K562 (cell line): Measurements from ENCODE around the gene CEP19. TPM values are rescaled to one million over a fixed set of nuclear protein-coding genes. Genes with fewer than 3 reads are reported as not detected.
A peak's percentile ranks its signal among the peaks of the same experiment; 100 is the strongest.

Source experiments
- ATAC-seq: fragments of 200-7000 bp; cut with Tn5 transposase; 3 replicates; pipeline ENCODE4 v1.9.1; 2020; ENCODE audit warnings: moderate library complexity
- BruUV-seq: library from RNA; stranded (reverse); fragments of 400-500 nt; replicated peaks from 2 replicates; lab custom pipeline; 2021; lab: Mats Ljungman, UMichigan
- CTCF ChIA-PET: fragments of 300-600 bp; formaldehyde crosslinking; extraction: SDS; loops from one replicate; lab custom pipeline; 2021; ENCODE audit warnings: low intra/inter-chr PET ratio; lab: Yijun Ruan, JAX
- POLR2A ChIA-PET: fragments of 300-600, 350-650 bp; sonication (Branson Sonifier 250); formaldehyde crosslinking; extraction: SDS; loops from one replicate; lab custom pipeline; 2021; ENCODE audit warnings: antibody characterized with exemption, inconsistent platforms; lab: Yijun Ruan, JAX
- DNase-seq, 4 experiments: peaks; one replicate each; pipeline versions ENCODE4 v3.0.0 to v3.0.0-alpha.2; 2011 to 2018; ENCODE audit warnings: low spot score in 3 of 4, mixed read lengths in 3 of 4; ENCODE audit errors: extremely low read depth in 1 of 4
- FAIRE-seq: peaks from 2 replicates; lab custom pipeline; 2011; peaks lifted over from hg19 to GRCh38; lab: Jason Lieb, UNC
- H2AFZ ChIP-seq: 2 replicates; pipeline ENCODE4 v1.6.0; 2011; ENCODE audit warnings: low read depth, low read length, control low read depth, inconsistent platforms
- H3K27ac ChIP-seq: fragments of 200-600 bp; 3 replicates; pipeline ENCODE4 v1.8.0; 2011; ENCODE audit warnings: low read depth, mild to moderate bottlenecking, control low read depth, inconsistent platforms, low read length, moderate library complexity, mixed read lengths; ENCODE audit errors: extremely low read depth
- H3K27me3 ChIP-seq, 2 experiments: fragments of 300-600 bp in 1 of 2; 2 replicates in 1 of 2; 3 replicates in 1 of 2; pipeline versions ENCODE4 v1.6.0 to v1.8.0; 2011; ENCODE audit warnings: inconsistent platforms in 2 of 2, low read length in 2 of 2, mild to moderate bottlenecking in 1 of 2, mixed read lengths in 1 of 2, moderate library complexity in 1 of 2; ENCODE audit not compliant: control insufficient read depth in 2 of 2, insufficient read depth in 2 of 2
- H3K36me3 ChIP-seq: fragments of 300-600 bp; 3 replicates; pipeline ENCODE4 v1.8.0; 2011; ENCODE audit warnings: mild to moderate bottlenecking, low read length, inconsistent platforms; ENCODE audit not compliant: control insufficient read depth, insufficient read depth
- H3K4me1 ChIP-seq, 2 experiments: fragments of 200-600 bp in 1 of 2; replicated peaks in 1 of 2; 2 replicates in 1 of 2; 3 replicates in 1 of 2; pipeline versions ENCODE4 v1.5.1 to v1.8.0; 2011; ENCODE audit warnings: inconsistent platforms in 2 of 2, low read length in 2 of 2, mild to moderate bottlenecking in 1 of 2, mixed read lengths in 1 of 2, moderate library complexity in 1 of 2; ENCODE audit not compliant: control insufficient read depth in 2 of 2, insufficient read depth in 2 of 2
- H3K4me2 ChIP-seq: 2 replicates; pipeline ENCODE4 v1.6.1; 2011; ENCODE audit warnings: low read length, control low read depth, inconsistent platforms, mixed read lengths; ENCODE audit not compliant: insufficient read depth
- H3K4me3 ChIP-seq: fragments of 200-600 bp; sonication (generic), shearing (Covaris generic); 2 replicates; pipeline ENCODE4 v1.5.1; 2016; ENCODE audit warnings: control low read depth, inconsistent platforms
- H3K79me2 ChIP-seq: fragments of 200-600 bp; 3 replicates; pipeline ENCODE4 v1.8.0; 2011; ENCODE audit warnings: low read length, inconsistent platforms; ENCODE audit not compliant: control insufficient read depth, insufficient read depth
- H3K9ac ChIP-seq, 2 experiments: 2 replicates each; pipeline versions ENCODE4 v1.6.0 to v1.6.1; 2011; ENCODE audit warnings: low read depth in 2 of 2, low read length in 2 of 2, control low read depth in 1 of 2, inconsistent platforms in 1 of 2, mild to moderate bottlenecking in 1 of 2, mixed read lengths in 1 of 2; ENCODE audit not compliant: insufficient read depth in 1 of 2
- H3K9me1 ChIP-seq: one replicate; pipeline ENCODE4 v1.6.0; 2011; ENCODE audit warnings: inconsistent platforms, mild to moderate bottlenecking, low read length, moderate library complexity; ENCODE audit not compliant: control insufficient read depth, insufficient read depth
- H3K9me3 ChIP-seq: replicated peaks from 2 replicates; pipeline ENCODE4 v1.5.1; 2011; ENCODE audit warnings: low read depth, low read length, inconsistent platforms; ENCODE audit not compliant: control insufficient read depth, insufficient read depth
- H4K20me1 ChIP-seq: replicated peaks from 2 replicates; pipeline ENCODE4 v1.6.1; 2011; ENCODE audit warnings: low read length, inconsistent platforms, mixed read lengths; ENCODE audit not compliant: control insufficient read depth, insufficient read depth
- BCOR ChIP-seq: fragments of 450-650 bp; IDR thresholded peaks from 2 replicates; pipeline ENCODE4 v1.6.1; 2016
- CEBPG ChIP-seq, 3 experiments: fragments of 200-800 bp in 1 of 3; sonication (Bioruptor generic) in 1 of 3; sonication (generic) in 1 of 3; formaldehyde crosslinking in 1 of 3; IDR thresholded peaks in 2 of 3; conservative IDR thresholded peaks in 1 of 3; 2 replicates each; pipeline versions ENCODE4 v1.6.1 to v1.8.0; 2016 to 2022; ENCODE audit warnings: missing compliant biosample characterization in 2 of 3, missing genetic modification characterization in 2 of 3, mild to moderate bottlenecking in 1 of 3, missing genetic modification reagents in 1 of 3
- HDAC3 ChIP-seq: fragments of 450-650 bp; IDR thresholded peaks from 2 replicates; pipeline ENCODE4 v1.6.1; 2018; ENCODE audit warnings: borderline replicate concordance, mild to moderate bottlenecking, moderate library complexity; ENCODE audit not compliant: partially characterized antibody
- KDM1A ChIP-seq, 2 experiments: fragments of 450-650 bp; IDR thresholded peaks; 2 replicates each; pipeline ENCODE4 v1.6.1; 2016; ENCODE audit warnings: mild to moderate bottlenecking in 2 of 2
- KLF1 ChIP-seq: fragments of 450-650 bp; IDR thresholded peaks from 2 replicates; pipeline ENCODE4 v1.6.1; 2016; ENCODE audit warnings: missing genetic modification characterization, missing compliant biosample characterization
- NFRKB ChIP-seq: fragments of 450-650 bp; IDR thresholded peaks from 2 replicates; pipeline ENCODE4 v1.6.1; 2016; ENCODE audit warnings: low read depth
- PTTG1 ChIP-seq: fragments of 450-650 bp; IDR thresholded peaks from 2 replicates; pipeline ENCODE4 v1.6.1; 2016; ENCODE audit warnings: low read depth, mild to moderate bottlenecking, missing genetic modification characterization, missing compliant biosample characterization
- RAD21 ChIP-seq, 2 experiments: fragments of 250-450 bp in 1 of 2; fragments of 450-650 bp in 1 of 2; sonication (Bioruptor Pico) in 1 of 2; formaldehyde crosslinking in 1 of 2; IDR thresholded peaks in 1 of 2; conservative IDR thresholded peaks in 1 of 2; 2 replicates each; pipeline versions ENCODE4 v1.4.0 to v1.8.0; 2020 to 2022; ENCODE audit warnings: mild to moderate bottlenecking in 2 of 2, moderate library complexity in 1 of 2
- RBM25 ChIP-seq: fragments of 200-400 bp; formaldehyde crosslinking; IDR thresholded peaks from 2 replicates; pipeline ENCODE4 v1.6.1; 2018; ENCODE audit warnings: low read length, low read depth, moderate library complexity; ENCODE audit not compliant: severe bottlenecking
- TOE1 ChIP-seq, 2 experiments: fragments of 450-650 bp in 1 of 2; sonication (generic) in 1 of 2; formaldehyde crosslinking in 1 of 2; IDR thresholded peaks; 2 replicates each; pipeline versions ENCODE4 v1.7.1 to v1.8.0; 2016 to 2022; ENCODE audit warnings: borderline replicate concordance in 2 of 2, mild to moderate bottlenecking in 2 of 2, antibody characterized with exemption in 1 of 2, inconsistent platforms in 1 of 2, low read depth in 1 of 2, missing genetic modification reagents in 1 of 2, moderate library complexity in 1 of 2
- ZKSCAN8 ChIP-seq: fragments of 200-800 bp; sonication (Bioruptor generic); IDR thresholded peaks from 2 replicates; pipeline ENCODE4 v1.6.1; 2016; ENCODE audit warnings: missing genetic modification characterization, missing compliant biosample characterization
- ZNF146 ChIP-seq: IDR thresholded peaks from one replicate; pipeline ENCODE4 v1.6.1; 2018; ENCODE audit warnings: missing compliant biosample characterization; ENCODE audit not compliant: unreplicated experiment
- WGBS: fragments of 100-300 bp; shearing (Covaris generic); methylation state at CpG from one replicate; pipeline ENCODE4 v1.1.6; 2016; ENCODE audit warnings: low coverage, mixed read lengths; ENCODE audit not compliant: insufficient coverage; ENCODE audit errors: missing lambda C conversion rate; 5-methylcytosine and 5-hydroxymethylcytosine counted together
- in situ Hi-C: fragments of 300-500 bp; cut with MboI; formaldehyde crosslinking; loops from 4 replicates; pipeline ENCODE4 v1.15.0; 2018; ENCODE audit warnings: inconsistent platforms, mixed read lengths
- intact Hi-C: fragments of 100-400 bp; cut with micrococcal nuclease; formaldehyde crosslinking; loops from 2 replicates; pipeline ENCODE4 v1.14.2; 2022
- polyA plus RNA-seq, 8 experiments: library from polyadenylated mRNA; depleted of rRNA in 4 of 8; stranded (reverse) in 5 of 8; unstranded in 3 of 8; fragments of >200 nt; fragmentation: Nextera tagmentation in 2 of 8; fragmentation: Illumina TruSeq in 1 of 8; extraction: Ambion mirVana in 2 of 8; extraction: Trizol in 1 of 8; gene quantifications; 2 replicates each; pipeline versions ENCODE4 v1.2.1 to v1.2.3, GENCODE V29; 2011 to 2014; ENCODE audit warnings: inconsistent platforms in 1 of 8, missing spikeins in 1 of 8
- total RNA-seq, 7 experiments: library from RNA; depleted of rRNA in 6 of 7; stranded (reverse); fragments of >200 nt in 6 of 7; fragmentation: Illumina TruSeq in 2 of 7; extraction: Trizol in 2 of 7; gene quantifications; 2 replicates each; pipeline versions ENCODE4 v1.2.1 to v1.2.3, GENCODE V29; 2011 to 2021; ENCODE audit warnings: low replicate concordance in 1 of 7
- TF ChIP-seq, protein P1 (sequence below): sonication (generic); formaldehyde crosslinking; IDR thresholded peaks from 2 replicates; pipeline ENCODE4 v1.8.0; 2022; ENCODE audit warnings: mild to moderate bottlenecking, missing genetic modification reagents
- TF ChIP-seq, protein P2 (sequence below): fragments of 450-650 bp; IDR thresholded peaks from 2 replicates; pipeline ENCODE4 v1.6.1; 2016

The CEP19 gene
- total and polyA plus RNA-seq, 9 of the 15 experiments (the other 6 are each of a cell fraction or from before 2014, with no cell fraction given): 2.5 to 4.5 (median 3.7) TPM

DNA sequence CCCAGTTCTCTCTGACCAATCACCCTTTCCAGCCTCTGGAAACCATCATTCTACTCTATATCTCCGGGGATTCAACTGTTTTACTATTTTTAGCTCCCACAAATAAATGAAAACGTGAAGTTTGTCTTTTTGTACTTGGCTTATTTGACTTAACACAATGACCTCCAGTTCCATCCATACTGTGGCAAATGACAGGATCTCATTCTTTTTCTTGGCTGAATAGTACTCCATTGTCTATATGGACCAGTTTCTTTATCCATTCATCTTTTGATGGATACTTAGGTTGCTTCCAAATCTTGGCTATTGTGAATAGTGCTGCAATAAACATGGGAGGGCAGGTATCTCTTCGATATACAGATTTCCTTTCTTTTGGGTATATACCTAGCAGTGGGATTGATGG, 38.4 kb downstream of the CEP19 start:
- no peak for DNase-seq
- no peak overlapping the region for H3K4me2 ChIP-seq
- H3K27me3 ChIP-seq: no peaks in the 10 kb centered on the region
- H4K20me1 ChIP-seq: no peaks in the 10 kb centered on the region
- TF ChIP-seq ZNF146 (CRISPR knock-in tag) (peak; percentile 97), RBM25 (peak; percentile 69), ZKSCAN8 (CRISPR knock-in tag) (no peak), KDM1A (IDR thresholded peaks at IDR 0.05) (0 out of 4 replicates have a peak, but pooled peaks of 1 of the 2 experiments have one; percentile 42), HDAC3 (no peak), BCOR (0 out of 2 replicates have a peak, but pooled peaks have one; percentile 27)
- no peaks in the 10 kb centered on the region for H3K9me1 ChIP-seq
- H3K27ac ChIP-seq: no peak overlapping the region
- no peak overlapping the region for H2AFZ ChIP-seq
- ATAC-seq: no peak
- intact Hi-C loops (no loop called here), in situ Hi-C loops (no loop called here)
- no peak overlapping the region for H3K4me3 ChIP-seq
- no peaks in the 10 kb centered on the region for H3K79me2 ChIP-seq
- ChIA-PET POLR2A (interaction anchor here (0.6 to 1.3 kb wide), 3 partner anchors 18 to 40 kb away, joined by 3 read pairs; no protein-coding TSS in a partner anchor), CTCF (no interaction called here)
- FAIRE-seq: no peak
- no TSS peak for BruUV-seq
- H3K36me3 ChIP-seq: no peaks in the 10 kb centered on the region
- no peaks in the 10 kb centered on the region for H3K9me3 ChIP-seq
- peaks cover 5 to 10% of the 10 kb centered on the region in 2 experiments; a peak in 2 of 5 replicates for H3K4me1 ChIP-seq
- H3K9ac ChIP-seq: no peak overlapping the region
- WGBS: 41% methylated on average over 3 of the region's 3 CpGs

DNA sequence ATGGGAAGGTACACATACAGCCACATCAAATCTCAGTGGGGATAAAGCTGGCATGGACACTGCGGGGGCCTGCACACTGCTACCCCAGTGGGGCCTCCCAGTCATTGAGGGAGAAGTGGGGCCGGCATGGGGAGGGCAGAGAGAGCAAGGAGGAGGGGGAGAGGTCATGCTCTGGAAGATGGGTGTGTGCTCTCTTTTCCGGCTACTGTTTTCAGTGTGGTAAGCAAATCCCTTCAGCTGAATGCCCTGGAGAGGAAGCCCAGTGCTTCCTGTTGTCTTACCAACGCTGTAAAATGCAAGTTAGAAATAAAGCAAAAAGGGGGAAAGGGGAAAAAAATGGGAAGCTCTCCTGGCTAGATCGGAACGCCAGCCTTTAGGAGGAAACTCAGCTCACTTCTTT, 41.7 kb downstream of the CEP19 start:
- ATAC-seq (0 out of 3 replicates have a peak, but pooled peaks have one; percentile 33), FAIRE-seq (no peak), DNase-seq (no peak)
- intact Hi-C loops: no loop called here
- BruUV-seq: no TSS peak
- ChIA-PET POLR2A (no interaction called here), CTCF (no interaction called here)
- WGBS: 13% methylated on average over 4 of the region's 6 CpGs
- Histone ChIP-seq H3K27me3 (no peaks in the 10 kb centered on the region), H3K27ac (no peak overlapping the region), H2AFZ (no peak overlapping the region), H3K9me3 (no peaks in the 10 kb centered on the region), H3K79me2 (no peaks in the 10 kb centered on the region), H3K4me3 (no peak overlapping the region), H4K20me1 (no peaks in the 10 kb centered on the region), H3K36me3 (no peaks in the 10 kb centered on the region), H3K9me1 (no peaks in the 10 kb centered on the region), H3K9ac (no peak overlapping the region), H3K4me1 (peaks cover 7% of the 10 kb centered on the region in 2 experiments; a peak in 3 of 5 replicates), H3K4me2 (no peak overlapping the region)
- TF ChIP-seq KLF1 (tag) (no peak), CEBPG (CRISPR knock-in tag; IDR thresholded peaks at IDR 0.05) (no peak), CEBPG (tag; conservative IDR thresholded peaks at IDR 0.05 in 1 of 2, IDR thresholded peaks at IDR 0.05 in 1 of 2) (0 out of 4 replicates have a peak, but pooled peaks of 1 of the 2 experiments have one; percentile 2), NFRKB (no peak), TOE1 (IDR thresholded peaks at IDR 0.05; ENCODE audit: borderline replicate concordance) (no peak), TOE1 (CRISPR knock-in tag; IDR thresholded peaks at IDR 0.05; ENCODE audit: borderline replicate concordance, low read depth) (no peak), PTTG1 (tag) (no peak), RAD21 (CRISPR knock-in tag; conservative IDR thresholded peaks at IDR 0.05 in 1 of 2, IDR thresholded peaks at IDR 0.05 in 1 of 2) (no peak)
- TF ChIP-seq, protein P1, sequence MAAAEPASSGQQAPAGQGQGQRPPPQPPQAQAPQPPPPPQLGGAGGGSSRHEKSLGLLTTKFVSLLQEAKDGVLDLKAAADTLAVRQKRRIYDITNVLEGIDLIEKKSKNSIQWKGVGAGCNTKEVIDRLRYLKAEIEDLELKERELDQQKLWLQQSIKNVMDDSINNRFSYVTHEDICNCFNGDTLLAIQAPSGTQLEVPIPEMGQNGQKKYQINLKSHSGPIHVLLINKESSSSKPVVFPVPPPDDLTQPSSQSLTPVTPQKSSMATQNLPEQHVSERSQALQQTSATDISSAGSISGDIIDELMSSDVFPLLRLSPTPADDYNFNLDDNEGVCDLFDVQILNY (CRISPR knock-in tag): no peak
- TF ChIP-seq, protein P2, sequence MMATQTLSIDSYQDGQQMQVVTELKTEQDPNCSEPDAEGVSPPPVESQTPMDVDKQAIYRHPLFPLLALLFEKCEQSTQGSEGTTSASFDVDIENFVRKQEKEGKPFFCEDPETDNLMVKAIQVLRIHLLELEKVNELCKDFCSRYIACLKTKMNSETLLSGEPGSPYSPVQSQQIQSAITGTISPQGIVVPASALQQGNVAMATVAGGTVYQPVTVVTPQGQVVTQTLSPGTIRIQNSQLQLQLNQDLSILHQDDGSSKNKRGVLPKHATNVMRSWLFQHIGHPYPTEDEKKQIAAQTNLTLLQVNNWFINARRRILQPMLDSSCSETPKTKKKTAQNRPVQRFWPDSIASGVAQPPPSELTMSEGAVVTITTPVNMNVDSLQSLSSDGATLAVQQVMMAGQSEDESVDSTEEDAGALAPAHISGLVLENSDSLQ: no peak
- in situ Hi-C loops: no loop called here
